Measurements from ENCODE around the gene SEMA4C.

The SEMA4C gene, protein sequence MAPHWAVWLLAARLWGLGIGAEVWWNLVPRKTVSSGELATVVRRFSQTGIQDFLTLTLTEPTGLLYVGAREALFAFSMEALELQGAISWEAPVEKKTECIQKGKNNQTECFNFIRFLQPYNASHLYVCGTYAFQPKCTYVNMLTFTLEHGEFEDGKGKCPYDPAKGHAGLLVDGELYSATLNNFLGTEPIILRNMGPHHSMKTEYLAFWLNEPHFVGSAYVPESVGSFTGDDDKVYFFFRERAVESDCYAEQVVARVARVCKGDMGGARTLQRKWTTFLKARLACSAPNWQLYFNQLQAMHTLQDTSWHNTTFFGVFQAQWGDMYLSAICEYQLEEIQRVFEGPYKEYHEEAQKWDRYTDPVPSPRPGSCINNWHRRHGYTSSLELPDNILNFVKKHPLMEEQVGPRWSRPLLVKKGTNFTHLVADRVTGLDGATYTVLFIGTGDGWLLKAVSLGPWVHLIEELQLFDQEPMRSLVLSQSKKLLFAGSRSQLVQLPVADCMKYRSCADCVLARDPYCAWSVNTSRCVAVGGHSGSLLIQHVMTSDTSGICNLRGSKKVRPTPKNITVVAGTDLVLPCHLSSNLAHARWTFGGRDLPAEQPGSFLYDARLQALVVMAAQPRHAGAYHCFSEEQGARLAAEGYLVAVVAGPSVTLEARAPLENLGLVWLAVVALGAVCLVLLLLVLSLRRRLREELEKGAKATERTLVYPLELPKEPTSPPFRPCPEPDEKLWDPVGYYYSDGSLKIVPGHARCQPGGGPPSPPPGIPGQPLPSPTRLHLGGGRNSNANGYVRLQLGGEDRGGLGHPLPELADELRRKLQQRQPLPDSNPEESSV

DNA sequence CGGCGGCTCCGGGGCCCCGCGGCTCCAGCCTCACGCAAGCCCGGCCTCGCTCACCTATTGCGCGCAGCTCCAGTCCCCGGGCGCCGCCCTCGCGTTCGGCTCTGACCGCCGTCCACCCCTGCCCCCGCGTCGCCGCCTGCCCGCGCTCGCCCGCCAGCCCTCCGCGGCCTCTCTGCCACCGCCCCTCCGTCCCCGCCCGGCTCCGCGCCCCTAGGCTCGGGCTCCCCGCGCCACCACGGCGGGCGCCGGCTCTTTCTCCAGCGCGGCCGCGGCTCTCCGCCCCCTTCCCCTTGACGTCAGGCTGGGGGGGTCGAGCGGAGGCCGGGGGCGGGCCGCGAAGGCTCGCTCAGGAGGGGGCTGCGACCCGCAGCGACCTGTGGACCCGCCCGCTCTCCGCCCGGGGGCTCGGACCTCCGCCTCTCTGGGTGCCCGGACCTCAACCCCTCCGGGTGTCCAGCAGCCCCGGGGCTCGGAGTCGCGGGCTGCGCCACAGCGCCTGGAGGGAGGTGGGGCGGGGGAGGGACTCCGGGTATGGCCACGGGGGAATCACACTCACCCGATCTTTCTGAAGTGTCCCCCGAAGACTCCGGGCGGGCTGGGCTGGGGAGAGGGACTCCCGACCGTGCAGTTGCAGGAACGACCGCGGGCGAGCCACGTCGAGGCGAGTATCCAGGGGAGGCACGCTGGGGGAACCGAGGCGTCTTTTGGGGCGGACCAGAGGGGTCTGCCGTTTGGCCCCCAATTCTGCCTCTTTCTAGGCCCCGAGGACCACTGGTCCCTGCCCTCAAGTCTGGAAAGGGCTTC, at the start of gene SEMA4C:
SEMA4C (minus strand) TSS at position 259 of the 804 bp plus-strand sequence. CDS start 2,194 bp downstream, outside the sequence.
- peak; percentile 64 for DNase-seq

DNA sequence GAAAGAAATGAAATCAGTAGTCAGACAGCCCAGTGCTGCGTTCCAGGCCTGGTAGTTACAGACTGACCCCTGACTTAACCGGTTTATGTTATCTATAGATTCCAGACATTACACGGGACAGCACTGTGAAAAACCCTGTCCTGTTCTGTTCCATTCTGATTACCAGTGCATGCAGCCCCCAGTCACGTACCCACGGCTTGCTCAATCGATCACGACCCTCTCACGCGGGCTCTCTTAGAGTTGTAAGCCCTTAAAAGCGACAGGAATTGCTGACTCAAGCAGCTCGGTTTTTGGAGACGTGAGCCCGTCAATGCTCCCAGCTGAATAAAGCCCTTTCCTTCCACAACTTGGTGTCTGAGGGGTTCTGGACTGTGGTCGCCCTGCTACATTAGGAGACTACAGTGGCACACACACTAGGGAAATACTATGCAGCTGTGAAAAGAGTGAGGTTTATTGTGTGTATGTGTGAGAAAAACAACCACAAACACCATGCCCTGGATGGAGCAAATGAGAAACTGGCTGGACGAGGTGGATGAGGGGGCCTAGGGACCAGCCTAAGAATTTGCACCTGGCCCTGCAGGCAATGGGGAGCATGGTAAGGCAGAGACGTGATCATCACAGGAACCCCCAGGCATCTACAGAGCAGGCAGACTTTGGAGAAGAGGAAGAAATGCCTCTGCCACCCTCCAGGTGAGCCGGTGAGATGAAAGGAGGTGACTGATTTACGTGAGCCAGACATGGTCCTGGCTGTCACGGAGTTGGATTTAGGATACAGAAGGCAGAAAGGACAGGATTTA, 49.1 kb upstream of the SEMA4C start:
- no peak for DNase-seq

DNA sequence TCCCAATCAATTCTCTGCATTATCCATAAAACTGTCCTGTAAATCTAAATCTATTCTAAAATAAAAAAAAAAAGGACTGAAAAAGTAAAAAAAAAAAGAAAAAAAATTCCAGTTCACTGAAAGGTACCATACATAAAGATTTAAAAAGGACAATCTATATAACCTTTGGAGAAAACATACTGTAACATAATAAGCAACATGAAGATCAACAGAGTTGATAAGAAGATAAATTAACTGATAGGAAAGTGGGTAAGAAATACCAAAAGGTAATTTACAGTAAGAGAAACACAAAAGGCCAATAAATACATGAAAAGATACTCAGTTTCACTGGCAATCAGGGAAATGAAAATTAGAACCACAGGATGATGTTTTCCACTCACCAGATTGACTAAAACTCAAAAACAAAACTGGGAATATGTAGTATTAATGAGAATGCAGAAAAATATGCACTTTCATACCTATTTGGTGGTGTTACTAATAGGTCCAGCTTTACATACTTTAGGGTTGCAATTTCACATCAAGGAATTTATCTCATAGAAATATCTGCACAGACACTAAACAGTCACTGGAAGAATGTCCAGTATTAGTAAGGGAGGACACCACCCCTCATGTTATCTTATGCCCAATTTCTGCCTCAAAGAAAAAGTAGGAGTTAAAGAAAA, 48.3 kb upstream of the SEMA4C start:
- DNase-seq: no peak

DNA sequence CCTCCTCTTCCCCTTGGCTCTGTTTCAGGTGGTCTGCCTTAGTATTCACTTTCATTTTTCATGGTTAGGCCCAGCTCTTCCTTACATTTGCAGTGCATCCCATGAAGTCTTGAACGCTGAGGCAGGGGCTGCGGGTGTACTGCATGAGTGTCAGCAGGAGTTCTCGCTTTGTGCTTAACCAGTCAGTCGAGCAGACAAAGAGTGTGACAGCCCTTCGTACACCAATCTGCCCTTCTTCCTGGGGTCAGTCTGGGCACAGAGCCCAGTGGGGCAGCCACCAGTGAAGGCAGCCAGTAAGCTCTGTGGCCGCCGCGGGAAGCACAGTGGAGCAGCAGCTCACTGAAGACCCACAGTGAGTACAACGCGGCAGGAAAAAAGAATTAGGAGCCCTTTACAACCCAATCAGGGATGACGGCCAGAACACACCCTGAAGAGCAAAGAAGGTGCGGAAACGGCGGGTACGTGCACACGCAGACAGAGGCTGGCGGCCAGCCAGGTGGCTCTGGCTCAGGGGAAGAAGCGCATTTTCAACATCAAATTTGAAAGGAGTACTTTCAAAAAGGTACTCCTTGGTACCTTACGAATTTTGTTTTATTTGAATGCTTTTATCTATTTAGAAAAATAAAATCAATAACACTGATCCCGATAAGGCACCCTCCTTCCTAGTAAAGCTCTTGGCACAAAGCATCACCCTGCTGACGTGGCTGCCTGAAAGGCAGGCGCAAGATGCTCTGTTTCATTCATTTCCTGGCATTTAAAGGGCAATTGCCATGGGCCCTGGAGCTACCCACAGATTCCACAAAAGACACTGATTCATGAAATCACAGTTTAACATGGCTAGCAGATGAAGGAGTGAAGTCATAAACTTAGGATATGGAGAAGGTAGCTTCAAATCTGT, 47.0 kb upstream of the SEMA4C start:
- no peak for DNase-seq

DNA sequence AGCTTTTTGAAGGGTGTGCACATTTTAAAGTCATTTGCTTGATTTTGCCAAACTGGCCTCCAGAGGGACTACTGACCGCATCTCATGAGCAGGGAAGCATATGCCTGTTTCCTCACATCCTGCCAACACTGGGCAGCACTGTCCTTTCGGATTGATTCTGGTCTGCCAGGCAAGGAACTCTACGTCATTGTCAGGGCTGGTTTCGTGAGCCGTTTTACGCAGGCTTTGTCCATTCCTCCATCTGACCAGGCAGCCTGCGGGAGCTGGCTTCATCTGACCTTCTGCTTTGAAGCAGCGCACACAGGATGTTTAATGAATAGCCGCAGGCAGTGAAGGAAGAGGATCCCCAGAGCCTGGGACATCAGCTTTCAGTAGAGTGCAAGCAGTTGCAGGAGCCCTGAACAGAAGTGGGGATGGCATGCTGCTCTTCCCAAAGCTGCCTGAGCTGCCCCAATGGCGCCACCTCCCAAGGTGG, 46.3 kb upstream of the SEMA4C start:
- no peak for DNase-seq

DNA sequence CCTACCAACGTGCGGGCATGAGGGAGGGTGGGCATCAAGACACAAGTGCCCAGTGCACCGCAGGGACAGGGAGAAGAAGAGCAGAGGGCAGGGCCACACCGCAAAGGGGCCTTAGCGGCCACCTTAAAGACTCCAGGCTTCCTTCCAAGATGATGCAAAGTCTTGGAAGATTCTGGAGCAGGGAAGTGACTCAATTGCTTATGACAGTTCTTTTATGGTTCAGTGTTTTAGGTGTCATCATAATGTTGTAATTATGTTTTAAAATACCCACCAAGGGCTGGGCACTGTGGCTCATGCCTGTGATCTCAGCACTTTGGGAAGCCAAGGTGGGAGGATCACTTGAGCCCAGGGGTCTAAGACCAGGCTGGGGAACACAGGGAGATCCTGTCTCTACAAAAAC, 44.5 kb upstream of the SEMA4C start:
- DNase-seq: no peak

DNA sequence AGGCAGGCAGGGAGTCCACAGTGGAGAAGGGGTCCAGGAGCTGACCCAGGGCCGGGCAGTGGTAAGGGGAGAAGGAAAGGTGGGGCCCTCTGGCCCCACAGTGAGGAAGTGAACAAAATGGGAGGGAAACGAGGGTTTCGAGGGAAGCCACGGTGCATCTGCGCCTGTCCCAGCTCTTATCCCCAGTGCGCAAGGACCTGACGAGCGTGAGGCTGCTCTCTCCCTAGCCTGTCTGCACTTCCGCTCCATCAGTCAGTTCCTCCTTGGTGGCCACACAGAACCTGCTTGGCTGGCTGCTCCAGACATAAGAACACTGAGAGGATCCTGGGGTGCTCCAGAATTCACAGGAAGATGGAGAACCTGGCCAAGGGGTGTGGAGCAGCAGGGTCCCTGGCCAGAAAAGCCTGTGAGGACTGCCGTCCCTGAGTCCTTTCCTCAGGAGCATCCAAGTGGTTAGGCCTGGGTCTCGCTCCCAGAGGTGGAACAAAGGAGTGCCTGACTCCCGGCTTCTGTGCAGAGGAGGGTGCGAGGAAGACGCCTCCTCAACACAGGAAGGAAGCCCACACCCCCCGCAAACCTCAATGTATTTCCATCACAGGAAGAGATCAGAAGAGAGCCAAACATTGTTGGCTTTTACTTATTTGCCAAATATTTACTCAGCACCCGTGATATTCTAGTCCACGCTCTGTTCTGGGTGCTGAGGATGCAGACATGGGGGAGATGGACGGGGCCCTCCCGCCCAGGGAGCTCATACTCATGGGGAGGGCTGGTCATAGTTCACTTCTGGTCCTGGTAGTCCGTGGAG, 43.7 kb upstream of the SEMA4C start:
- DNase-seq: no peak

DNA sequence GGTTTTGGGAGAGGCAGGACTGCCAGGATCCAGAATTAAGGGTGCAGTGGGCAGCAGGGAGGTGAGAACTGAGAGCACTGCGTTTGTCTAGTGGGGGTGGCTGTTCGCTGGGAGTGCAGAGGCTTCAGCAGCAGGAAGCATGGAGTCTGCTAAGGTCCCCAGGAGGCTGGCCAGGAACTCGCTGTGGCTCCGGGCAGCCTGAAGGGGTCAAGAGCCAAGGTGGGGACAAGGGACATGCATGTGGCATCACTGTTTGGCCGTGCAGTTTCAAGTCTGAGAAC, 43.2 kb upstream of the SEMA4C start:
- no peak for DNase-seq

DNA sequence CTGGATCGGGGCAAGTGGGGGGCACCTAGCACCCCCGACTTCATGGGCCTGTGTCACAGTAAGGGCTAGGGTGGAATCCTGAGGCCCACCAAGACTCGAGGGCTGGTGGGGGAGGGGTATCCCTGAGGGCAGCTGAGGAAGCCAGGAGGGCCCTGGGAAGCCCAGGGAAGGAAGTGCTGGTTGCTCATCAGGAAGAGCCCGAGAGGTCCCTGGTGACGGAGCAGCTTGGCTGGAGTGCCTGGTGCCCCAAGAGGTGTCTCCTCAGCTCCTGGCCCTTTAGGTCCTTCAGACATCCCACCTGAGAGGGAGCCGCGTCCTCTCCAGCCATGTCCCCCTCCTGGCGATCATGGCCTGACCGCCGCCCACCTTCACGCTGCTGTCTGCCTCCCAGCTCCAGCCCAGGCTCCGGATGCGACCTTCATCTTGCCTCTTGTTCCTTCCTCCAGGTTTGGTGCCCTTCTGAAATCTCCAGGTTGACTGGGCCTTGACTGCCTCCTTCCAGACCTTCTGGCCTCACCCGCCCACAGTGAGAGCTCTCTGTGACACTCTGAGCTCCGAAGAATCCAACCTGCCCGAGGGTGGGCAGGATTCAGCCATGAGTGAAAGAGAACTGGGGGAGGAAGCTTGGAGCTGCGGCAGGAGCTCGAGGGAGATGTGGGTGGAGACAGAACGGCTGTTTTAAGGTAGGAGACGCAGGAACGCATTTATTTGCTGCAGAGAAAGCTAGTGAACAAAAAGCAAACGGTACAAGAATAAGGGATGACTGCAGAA, 42.7 kb upstream of the SEMA4C start:
- no peak for DNase-seq

DNA sequence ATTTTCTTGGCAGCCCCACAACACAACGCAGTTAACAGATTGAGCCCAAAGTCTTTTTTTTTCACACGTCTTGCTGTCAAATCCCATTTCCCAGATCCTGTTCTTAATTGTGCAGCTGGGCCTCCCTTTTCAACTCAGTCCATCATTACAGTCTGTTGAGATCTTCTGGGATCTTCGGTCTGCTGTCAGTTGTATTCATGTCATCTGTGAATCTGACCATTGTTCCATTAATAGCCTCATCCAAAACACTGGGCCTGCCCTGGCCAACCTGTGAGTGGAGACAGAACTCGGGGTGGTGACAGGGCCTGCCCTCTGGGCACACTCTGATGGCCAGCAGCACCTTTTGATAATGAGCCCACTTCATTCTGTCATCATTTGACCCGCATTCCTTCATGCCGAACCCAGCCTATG, 39.7 kb upstream of the SEMA4C start:
- no peak for DNase-seq

DNA sequence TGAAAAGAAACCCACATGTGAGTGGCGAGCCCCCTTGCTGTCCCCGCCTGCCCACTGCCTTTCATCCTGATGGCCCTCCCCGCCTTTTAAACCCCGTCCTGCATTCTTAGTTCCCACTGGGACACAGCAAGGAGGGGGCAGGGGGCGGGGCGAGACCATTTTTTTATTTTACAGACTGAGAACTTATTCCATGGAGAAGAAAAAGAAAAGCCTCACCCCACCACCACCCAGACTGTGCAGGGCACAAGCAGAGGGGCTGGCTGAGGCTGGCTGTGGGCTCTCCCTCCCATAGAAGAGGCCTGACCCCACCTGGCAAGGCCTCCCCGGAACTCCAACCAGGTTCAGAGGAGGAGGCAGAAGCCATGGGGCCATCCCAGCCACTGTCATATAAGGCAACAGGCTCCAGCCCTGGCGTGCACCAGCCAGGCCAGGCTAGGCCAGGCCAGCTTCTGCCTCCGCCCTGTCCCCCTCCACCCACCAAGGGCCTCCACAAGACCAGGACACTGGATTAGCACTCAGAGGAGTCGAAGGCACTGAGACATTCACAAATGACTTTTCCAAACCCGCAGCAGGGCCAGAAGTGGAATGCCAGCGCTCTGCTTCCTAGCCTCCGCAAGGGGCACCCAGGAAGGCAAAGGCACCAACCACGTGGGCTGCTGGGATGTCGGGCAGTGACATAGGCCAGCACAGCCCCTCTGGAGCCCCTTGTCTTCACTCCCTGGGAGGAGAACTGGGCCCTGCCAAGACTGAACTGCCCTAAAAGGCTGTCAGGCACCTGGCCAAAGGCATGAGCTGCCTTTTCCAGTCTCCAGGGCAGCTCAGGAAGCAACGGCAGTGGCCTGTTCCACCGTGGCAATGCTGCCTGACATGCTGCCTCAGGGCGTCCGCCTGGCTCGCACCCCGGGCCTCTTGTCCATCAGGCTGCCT, 37.5 kb upstream of the SEMA4C start:
- no peak for DNase-seq

DNA sequence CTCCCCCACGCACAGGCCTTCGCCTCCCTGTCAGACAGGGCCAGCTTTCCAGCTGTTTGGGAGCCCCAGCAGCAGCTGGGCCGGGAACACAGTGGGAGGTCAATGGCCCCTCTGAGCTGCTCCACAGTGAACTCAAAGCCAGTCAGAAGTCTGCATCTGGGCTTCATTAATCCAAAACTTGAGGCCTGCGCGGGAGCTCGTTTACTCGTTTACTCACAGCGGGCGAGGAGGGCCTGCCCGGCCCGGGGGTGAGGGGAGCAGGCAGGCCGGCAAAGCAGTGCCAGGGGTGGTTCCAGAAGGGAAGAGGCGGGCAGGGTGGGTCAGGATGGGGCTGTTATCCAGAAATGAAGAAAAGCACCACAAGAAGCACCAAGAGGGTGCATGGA, 36.8 kb upstream of the SEMA4C start:
- DNase-seq: no peak

DNA sequence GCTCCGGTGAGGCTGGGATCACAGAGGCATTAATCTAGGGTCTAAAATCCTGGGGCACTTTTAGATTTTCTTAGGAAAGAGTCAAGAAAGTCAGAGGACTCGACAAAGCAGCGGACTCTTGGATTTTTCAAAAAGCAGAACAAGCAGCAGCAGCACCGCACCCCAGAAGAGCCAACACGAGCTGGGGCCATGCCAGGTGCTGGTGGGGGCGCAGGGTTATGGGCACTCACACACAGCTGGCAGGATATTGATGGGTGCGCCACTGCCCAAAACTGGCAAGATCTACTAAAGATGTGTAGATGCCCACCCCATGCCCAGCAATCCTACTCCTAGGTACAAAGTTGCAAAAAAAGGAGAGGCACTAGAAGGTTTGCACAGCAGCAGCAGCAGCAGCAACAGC, 33.9 kb upstream of the SEMA4C start:
- DNase-seq: no peak

DNA sequence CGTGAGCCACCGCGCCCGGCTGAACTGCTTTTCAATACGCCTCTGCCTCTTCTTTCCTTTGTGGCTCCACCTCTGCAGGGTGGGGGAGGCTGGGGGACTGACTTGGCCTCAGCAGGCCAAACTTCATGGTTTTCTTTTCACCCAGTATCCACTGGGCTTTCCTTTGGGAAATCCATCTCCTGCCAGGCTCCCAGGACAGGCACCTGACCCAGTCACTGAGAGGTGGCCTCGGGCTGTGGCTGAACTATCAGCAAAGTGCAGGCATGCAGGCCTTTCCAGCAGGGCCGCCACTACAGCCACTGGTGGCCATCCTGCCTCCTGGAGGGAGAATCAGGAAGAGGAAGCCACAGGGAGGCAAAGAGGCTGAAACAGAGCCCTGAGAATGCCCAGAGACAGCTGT, 33.4 kb upstream of the SEMA4C start:
- DNase-seq: no peak

DNA sequence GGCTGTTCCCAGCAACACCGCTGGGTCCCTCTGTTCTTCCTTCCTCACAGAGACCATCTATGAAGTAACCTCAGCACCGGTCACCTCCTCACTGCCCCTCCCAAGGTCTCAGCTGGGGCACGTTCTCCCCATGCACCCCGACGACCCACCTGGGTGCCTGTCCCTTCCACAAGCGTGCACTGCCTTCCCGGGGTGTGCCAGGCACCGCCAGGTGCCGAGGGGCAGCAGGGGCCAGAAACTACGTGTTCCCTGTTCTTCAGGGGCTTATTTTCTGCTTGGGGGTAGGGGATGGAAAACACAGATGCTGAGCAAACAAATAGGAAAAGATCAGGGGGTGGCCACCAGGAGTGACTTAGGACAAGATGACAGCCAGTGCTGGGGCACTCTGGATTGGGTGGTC, 30.4 kb upstream of the SEMA4C start:
- no peak for DNase-seq

DNA sequence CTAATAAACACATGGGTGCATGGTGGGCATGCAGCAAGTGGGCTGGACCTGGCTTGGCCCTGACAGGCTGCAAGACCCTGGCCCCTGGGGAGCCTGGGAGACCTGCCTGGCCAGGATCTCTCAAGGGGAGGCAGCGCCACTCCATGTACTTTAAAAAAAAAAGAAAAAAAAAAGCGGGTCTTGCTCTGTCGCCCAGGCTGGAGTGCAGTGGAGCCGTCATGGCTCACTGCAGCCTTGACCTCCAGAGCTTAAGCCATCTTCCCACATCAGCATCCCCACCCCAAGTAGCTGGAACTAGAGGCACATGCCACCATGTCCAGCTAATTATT, 29.5 kb upstream of the SEMA4C start:
- no peak for DNase-seq

DNA sequence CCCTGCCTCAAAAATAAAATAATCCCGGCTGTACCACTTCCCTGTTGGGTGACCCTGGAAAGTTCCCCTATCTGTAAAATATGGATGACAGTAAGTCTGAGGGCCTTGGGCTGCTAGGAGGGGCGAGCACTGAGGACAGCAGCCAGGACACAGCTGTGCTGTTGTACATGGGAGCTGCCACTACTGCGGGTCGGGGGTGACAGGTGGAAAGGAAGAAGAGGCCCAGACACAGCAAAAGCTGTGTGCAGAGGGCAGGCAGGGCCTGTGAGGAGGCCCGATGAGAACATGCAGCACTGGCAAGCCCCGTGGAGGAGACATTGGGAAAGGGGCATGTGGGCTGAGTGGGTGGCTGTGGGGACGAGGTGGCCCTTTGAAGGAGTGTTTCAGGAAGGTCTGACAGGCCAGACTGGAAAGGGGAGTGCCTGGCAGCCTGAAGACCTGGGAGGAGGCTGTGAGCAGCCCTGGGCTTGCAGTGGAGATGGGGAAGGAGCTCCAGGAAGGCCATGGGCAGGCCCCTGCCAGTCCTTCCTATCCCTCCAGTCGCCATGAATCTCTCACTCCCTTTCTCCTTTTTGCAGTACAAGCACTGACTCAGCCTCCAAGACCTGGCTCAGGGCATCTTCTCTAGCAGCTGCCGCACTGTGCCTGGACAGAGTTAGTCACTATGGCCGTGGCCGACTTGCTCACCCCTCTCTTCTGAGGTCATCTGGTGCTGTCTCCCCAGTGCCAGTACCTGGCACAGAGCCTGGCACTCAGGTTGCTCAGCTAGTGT, 28.9 kb upstream of the SEMA4C start:
- no peak for DNase-seq

DNA sequence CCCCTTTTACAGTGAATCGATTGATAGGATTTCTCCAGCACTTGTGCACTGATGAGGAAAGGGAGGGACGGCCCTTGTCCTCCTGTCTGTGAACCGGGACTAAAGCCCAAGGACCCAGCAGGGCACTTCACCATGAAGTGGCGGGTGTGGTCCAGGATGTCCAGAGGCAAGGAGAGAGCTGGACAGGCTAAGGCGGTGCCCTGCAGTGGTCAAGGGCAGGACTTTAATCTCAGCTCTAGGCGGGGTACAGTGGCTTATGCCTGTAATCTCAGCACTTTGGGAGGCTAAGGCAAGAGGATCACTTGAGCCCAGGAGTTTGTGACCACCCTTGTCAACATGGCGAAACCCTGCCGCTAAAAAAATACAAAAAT, 28.2 kb upstream of the SEMA4C start:
- no peak for DNase-seq
